Ascending aorta (tissue), 2 donors: ENCODE data around the gene SOCS1. TPM values are rescaled to one million over a fixed set of nuclear protein-coding genes. Genes with fewer than 3 reads are reported as not detected.

Source experiments
- DNase-seq, 2 donors: peaks; one replicate each; pipeline ENCODE4 v3.0.0-alpha.2; 2019; ENCODE audit warnings: low spot score in 2 of 2
- H3K27ac ChIP-seq, 2 donors: fragments of 200-600 bp; sonication (generic); one replicate each; pipeline ENCODE4 v1.5.1; 2016 to 2017; ENCODE audit warnings: mild to moderate bottlenecking in 1 of 2
- H3K27me3 ChIP-seq: fragments of 200-600 bp; sonication (generic); one replicate; pipeline ENCODE4 v1.5.1; 2017
- H3K36me3 ChIP-seq, 2 donors: fragments of 200-600 bp; sonication (generic); one replicate each; pipeline ENCODE4 v1.5.1; 2016
- H3K4me1 ChIP-seq, 2 donors: fragments of 200-600 bp; sonication (generic); one replicate each; pipeline ENCODE4 v1.5.1; 2016 to 2017; ENCODE audit warnings: mild to moderate bottlenecking in 1 of 2
- H3K4me3 ChIP-seq, 2 donors: fragments of 200-600 bp; sonication (generic); one replicate each; pipeline ENCODE4 v1.5.1; 2016 to 2017; ENCODE audit warnings: mild to moderate bottlenecking in 1 of 2
- H3K9me3 ChIP-seq, 2 donors: fragments of 200-600 bp; sonication (generic); one replicate each; pipeline ENCODE4 v1.5.1; 2016
- intact Hi-C: fragments of 100-400 bp; cut with DNase I; formaldehyde crosslinking; loops from one replicate; pipeline ENCODE4 v1.15.1; 2023
- total RNA-seq: library from RNA; depleted of rRNA; stranded (reverse); fragments of >200 nt; gene quantifications from one replicate; pipeline ENCODE4 v1.1.0, GENCODE V29; 2016
- TF ChIP-seq, protein P1 (sequence below), 3 experiments: fragments of 200-600 bp in 2 of 3; fragments of 450-650 bp in 1 of 3; sonication (generic) in 2 of 3; IDR thresholded peaks; one replicate each; pipeline ENCODE4 v1.5.1; 2016 to 2019; ENCODE audit warnings: antibody characterized with exemption in 3 of 3, mild to moderate bottlenecking in 1 of 3, moderate library complexity in 1 of 3

The SOCS1 gene
- total RNA-seq, 1 donor from 2014 or later: 1.8 TPM

DNA sequence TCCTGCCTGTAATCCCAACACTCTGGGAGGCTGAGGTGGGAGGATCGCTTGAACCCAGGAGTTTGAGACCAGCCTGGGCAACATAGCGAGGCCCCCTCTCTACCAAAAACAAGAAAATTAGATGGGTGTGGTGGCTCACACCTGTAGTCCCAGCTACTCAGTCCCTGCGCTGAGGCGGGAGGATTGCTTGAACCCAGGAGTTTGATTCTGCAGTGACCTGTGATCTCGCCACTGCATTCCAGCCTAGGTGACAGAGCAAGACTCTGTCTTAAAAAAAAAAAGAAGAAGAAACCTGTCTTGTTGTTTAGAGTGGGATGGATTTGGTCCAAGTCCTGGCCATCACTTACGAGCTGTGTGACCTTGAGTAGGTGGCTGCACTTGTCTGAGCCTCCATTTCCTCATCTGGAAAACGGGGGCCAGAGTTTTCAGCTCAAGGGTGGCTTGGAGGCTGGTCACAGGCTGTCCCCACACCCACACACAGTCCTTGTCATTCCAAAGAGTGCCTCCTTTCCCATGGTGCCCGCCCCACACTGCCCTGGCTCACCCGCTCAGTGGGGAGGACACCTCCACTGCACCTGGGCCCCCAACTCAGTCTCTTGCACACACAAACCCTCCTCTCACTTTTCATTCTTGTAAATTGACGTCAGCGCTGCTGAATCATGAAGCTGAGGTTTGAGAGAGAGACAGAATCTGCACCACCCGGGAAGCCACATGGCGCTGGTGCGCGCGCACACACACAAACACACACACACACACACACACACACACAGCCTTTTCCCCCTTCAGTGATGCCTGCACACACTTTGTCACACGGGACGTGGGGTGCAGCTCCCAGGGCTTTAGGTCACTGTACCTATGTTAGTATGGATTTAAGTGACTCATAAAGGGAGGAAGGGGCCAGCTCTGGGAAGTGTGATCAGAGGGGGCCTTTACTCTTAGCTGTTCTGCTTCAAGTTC, 4.2 kb downstream of the SOCS1 start:
- Histone ChIP-seq H3K9me3 (no peaks in the 10 kb centered on the region), H3K4me3 (no peak overlapping the region), H3K27ac (no peak overlapping the region), H3K36me3 (no peaks in the 10 kb centered on the region), H3K4me1 (peaks cover 7 to 10% of the 10 kb centered on the region in 2 donors), H3K27me3 (no peaks in the 10 kb centered on the region)
- TF ChIP-seq, protein P1, sequence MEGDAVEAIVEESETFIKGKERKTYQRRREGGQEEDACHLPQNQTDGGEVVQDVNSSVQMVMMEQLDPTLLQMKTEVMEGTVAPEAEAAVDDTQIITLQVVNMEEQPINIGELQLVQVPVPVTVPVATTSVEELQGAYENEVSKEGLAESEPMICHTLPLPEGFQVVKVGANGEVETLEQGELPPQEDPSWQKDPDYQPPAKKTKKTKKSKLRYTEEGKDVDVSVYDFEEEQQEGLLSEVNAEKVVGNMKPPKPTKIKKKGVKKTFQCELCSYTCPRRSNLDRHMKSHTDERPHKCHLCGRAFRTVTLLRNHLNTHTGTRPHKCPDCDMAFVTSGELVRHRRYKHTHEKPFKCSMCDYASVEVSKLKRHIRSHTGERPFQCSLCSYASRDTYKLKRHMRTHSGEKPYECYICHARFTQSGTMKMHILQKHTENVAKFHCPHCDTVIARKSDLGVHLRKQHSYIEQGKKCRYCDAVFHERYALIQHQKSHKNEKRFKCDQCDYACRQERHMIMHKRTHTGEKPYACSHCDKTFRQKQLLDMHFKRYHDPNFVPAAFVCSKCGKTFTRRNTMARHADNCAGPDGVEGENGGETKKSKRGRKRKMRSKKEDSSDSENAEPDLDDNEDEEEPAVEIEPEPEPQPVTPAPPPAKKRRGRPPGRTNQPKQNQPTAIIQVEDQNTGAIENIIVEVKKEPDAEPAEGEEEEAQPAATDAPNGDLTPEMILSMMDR (IDR thresholded peaks at IDR 0.05): no peak
- DNase-seq: no peak
- intact Hi-C loops: loop anchor here (10.0 kb wide), 2 partner anchors 117 to 413 kb away; partner anchors contain the start of gene SNN

DNA sequence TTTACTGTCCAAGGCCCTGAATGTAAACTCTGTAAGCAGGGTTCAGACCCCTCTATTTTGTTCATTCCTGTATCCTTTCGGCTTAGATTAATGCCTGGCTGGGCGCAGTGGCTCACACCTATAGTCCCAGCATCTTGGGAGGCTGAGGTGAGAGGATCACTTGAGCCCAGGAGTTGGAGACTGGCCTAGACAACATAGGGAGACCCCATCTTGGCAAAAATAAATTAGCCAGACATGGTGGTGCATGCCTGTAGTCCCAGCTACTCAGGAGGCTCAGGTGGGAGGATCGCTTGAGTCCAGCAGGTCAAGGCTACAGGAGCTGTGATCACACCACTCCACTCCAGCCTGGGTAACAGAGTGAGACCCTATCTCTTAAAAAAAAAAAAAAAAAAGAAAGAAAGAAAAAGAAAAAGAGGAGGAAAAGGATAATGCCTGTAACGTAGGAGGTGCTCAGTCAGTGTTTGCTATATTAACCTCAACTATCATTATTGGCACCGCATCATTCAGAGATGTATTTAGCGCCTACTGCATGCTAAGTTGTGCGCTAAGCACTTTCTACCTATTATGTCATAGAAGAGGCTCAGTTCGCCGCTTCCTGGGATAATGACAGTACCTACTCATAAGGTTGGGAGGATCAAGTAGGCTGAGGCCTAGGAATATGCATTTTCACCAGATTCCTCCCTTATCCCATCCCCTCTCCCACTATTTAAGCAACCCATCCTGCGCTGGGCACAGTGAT, 5.0 kb downstream of the SOCS1 start:
- TF ChIP-seq, protein P1 (IDR thresholded peaks at IDR 0.05): no peak
- intact Hi-C loops: loop anchor here (10.0 kb wide), 2 partner anchors 116 to 414 kb away; partner anchors contain the start of gene SNN
- Histone ChIP-seq H3K27me3 (no peaks in the 10 kb centered on the region), H3K27ac (no peak overlapping the region), H3K4me1 (peaks cover 7 to 9% of the 10 kb centered on the region in 2 donors), H3K36me3 (no peaks in the 10 kb centered on the region), H3K4me3 (no peak overlapping the region), H3K9me3 (no peaks in the 10 kb centered on the region)
- DNase-seq: no peak

GRCh38 chr16:11250091-11250785, 5.8 kb downstream of the SOCS1 start:
- Histone ChIP-seq H3K27me3 (no peaks in the 10 kb centered on the region), H3K4me1 (peaks cover 7 to 9% of the 10 kb centered on the region in 2 donors), H3K9me3 (no peaks in the 10 kb centered on the region), H3K4me3 (no peak overlapping the region), H3K36me3 (no peaks in the 10 kb centered on the region), H3K27ac (no peak overlapping the region)
- no peak for DNase-seq
- intact Hi-C loops: loop anchor here (10.0 kb wide), 2 partner anchors 115 to 415 kb away; partner anchors contain the start of gene SNN
- TF ChIP-seq, protein P1 (IDR thresholded peaks at IDR 0.05): no peak

DNA sequence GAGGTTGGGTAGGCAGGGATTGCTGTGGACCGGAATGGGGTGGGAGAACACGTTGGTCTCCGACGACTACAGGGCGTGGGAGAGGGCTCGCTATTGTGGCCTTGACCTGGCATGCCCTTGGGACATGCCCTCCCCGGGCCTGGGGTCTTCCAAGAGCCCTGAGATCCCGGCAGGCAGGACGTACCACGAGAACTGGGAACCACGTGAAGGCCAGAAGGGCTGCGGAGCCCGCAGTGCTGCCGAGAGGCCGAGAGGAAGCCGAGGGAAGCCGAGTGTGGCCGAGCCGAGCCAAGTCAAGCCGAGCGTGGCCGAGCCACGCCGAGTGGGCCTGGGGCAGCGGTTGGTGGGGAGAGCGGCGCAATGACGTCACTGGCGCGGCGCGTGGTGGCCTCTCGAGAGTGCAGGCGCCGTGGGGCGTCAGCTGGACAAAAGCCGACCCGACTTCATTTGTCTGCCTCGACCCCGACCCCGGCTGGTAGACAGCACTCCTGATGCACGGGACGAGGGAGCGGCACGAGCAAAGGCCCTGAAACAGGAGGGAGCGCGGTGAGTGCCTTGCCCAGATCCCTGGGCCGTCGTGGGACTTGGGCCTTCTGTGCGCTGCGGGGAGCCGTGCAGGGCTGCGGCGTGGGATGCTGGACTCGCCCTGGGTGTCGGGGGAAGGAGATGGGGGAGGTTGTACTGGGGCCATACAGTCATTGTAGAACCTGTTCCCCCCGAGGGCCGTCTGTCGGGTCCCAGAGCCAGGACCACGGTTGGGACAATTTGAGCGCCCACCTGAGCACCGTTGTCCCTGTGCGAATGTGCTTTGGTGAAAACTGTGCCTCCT, 6.6 kb downstream of the SOCS1 start:
- Histone ChIP-seq H3K27ac (no peak overlapping the region), H3K9me3 (no peaks in the 10 kb centered on the region), H3K36me3 (no peaks in the 10 kb centered on the region), H3K27me3 (no peaks in the 10 kb centered on the region), H3K4me3 (no peak overlapping the region), H3K4me1 (peaks cover 3 to 6% of the 10 kb centered on the region in 2 donors)
- intact Hi-C loops: loop anchor here (10.0 kb wide), 2 partner anchors 115 to 415 kb away; partner anchors contain the start of gene SNN
- TF ChIP-seq, protein P1 (IDR thresholded peaks at IDR 0.05): no peak
- DNase-seq: no peak
